Activated T-cell treated with anti-CD3 and anti-CD28 coated beads, Interleukin-2, amount 50 U/mL, for 24 hours (primary cell): Measurements from ENCODE around the gene AVEN.

ENCODE experiments used
- DNase-seq: peaks from one replicate; pipeline ENCODE4 v3.0.0-alpha.2; 2020
- H3K27ac Mint-ChIP-seq: 2 replicates; pipeline ENCODE4 v1.8.0; 2020; ENCODE audit warnings: mild to moderate bottlenecking, mixed read lengths
- H3K27me3 Mint-ChIP-seq: 2 replicates; pipeline ENCODE4 v1.8.0; 2020; ENCODE audit warnings: mixed read lengths
- H3K36me3 Mint-ChIP-seq: 2 replicates; pipeline ENCODE4 v1.8.0; 2020; ENCODE audit warnings: low read depth, mixed read lengths
- H3K4me1 Mint-ChIP-seq: 2 replicates; pipeline ENCODE4 v1.8.0; 2020; ENCODE audit warnings: low read depth, mixed read lengths
- H3K4me3 Mint-ChIP-seq: 2 replicates; pipeline ENCODE4 v1.8.0; 2020; ENCODE audit warnings: mild to moderate bottlenecking, moderate library complexity, mixed read lengths
- H3K9me3 Mint-ChIP-seq: 2 replicates; pipeline ENCODE4 v1.8.0; 2020; ENCODE audit warnings: mixed read lengths

The AVEN gene

GRCh38 chr15:33848011-33848410 is 191.0 kb downstream of the AVEN start:
- no peaks in the 10 kb centered on the region for H3K27me3 Mint-ChIP-seq

GRCh38 chr15:33846862-33847261 is 192.1 kb downstream of the AVEN start:
- no peak overlapping the region for H3K4me3 Mint-ChIP-seq
- no peak for DNase-seq
- H3K4me1 Mint-ChIP-seq, result no peaks in the 10 kb centered on the region
- H3K36me3 Mint-ChIP-seq, result no peaks in the 10 kb centered on the region
- no peaks in the 10 kb centered on the region for H3K9me3 Mint-ChIP-seq
- H3K27me3 Mint-ChIP-seq, result peaks cover 5% of the 10 kb centered on the region
- H3K27ac Mint-ChIP-seq, result no peak overlapping the region

More at GRCh38 chr15:33848011-33848410, 191.0 kb downstream of the AVEN start:
- no peaks in the 10 kb centered on the region for H3K36me3 Mint-ChIP-seq
- no peaks in the 10 kb centered on the region for H3K9me3 Mint-ChIP-seq
- H3K4me3 Mint-ChIP-seq, result no peak overlapping the region
- H3K4me1 Mint-ChIP-seq, result no peaks in the 10 kb centered on the region
- H3K27ac Mint-ChIP-seq, result no peak overlapping the region
- no peak for DNase-seq

GRCh38 chr15:33846142-33846541 is 192.9 kb downstream of the AVEN start:
- DNase-seq, result no peak
- peaks cover 5% of the 10 kb centered on the region for H3K27me3 Mint-ChIP-seq
- H3K9me3 Mint-ChIP-seq, result no peaks in the 10 kb centered on the region
- no peak overlapping the region for H3K27ac Mint-ChIP-seq
- no peak overlapping the region for H3K4me3 Mint-ChIP-seq
- no peaks in the 10 kb centered on the region for H3K4me1 Mint-ChIP-seq
- no peaks in the 10 kb centered on the region for H3K36me3 Mint-ChIP-seq

GRCh38 chr15:33844597-33844996 is 194.4 kb downstream of the AVEN start:
- peaks cover 7% of the 10 kb centered on the region for H3K27me3 Mint-ChIP-seq

GRCh38 chr15:33844186-33844585 is 194.8 kb downstream of the AVEN start:
- Mint-ChIP-seq H3K36me3 (no peaks in the 10 kb centered on the region), H3K4me3 (no peak overlapping the region), H3K9me3 (no peaks in the 10 kb centered on the region), H3K27ac (no peak overlapping the region), H3K4me1 (no peaks in the 10 kb centered on the region), H3K27me3 (peaks cover 7% of the 10 kb centered on the region)
- no peak for DNase-seq

More at GRCh38 chr15:33844597-33844996, 194.4 kb downstream of the AVEN start:
- no peak overlapping the region for H3K4me3 Mint-ChIP-seq
- DNase-seq, result no peak
- no peak overlapping the region for H3K27ac Mint-ChIP-seq
- H3K36me3 Mint-ChIP-seq, result no peaks in the 10 kb centered on the region
- no peaks in the 10 kb centered on the region for H3K4me1 Mint-ChIP-seq
- H3K9me3 Mint-ChIP-seq, result no peaks in the 10 kb centered on the region

- no peak overlapping the region for H3K4me3 Mint-ChIP-seq
- no peak overlapping the region for H3K27ac Mint-ChIP-seq
- no peaks in the 10 kb centered on the region for H3K4me1 Mint-ChIP-seq
- H3K36me3 Mint-ChIP-seq, result no peaks in the 10 kb centered on the region
- no peaks in the 10 kb centered on the region for H3K9me3 Mint-ChIP-seq
- peaks cover 7% of the 10 kb centered on the region for H3K27me3 Mint-ChIP-seq
- DNase-seq, result no peak
Observed at GRCh38 chr15:33840615-33841014, 198.4 kb downstream of the AVEN start.

- peaks cover 7% of the 10 kb centered on the region for H3K27me3 Mint-ChIP-seq
- no peak for DNase-seq
- no peaks in the 10 kb centered on the region for H3K4me1 Mint-ChIP-seq
- H3K27ac Mint-ChIP-seq, result no peak overlapping the region
- H3K4me3 Mint-ChIP-seq, result no peak overlapping the region
- H3K36me3 Mint-ChIP-seq, result no peaks in the 10 kb centered on the region
- H3K9me3 Mint-ChIP-seq, result no peaks in the 10 kb centered on the region
Observed at GRCh38 chr15:33839540-33839939, 199.5 kb downstream of the AVEN start.

GRCh38 chr15:33837294-33837693 is 201.7 kb downstream of the AVEN start:
- Mint-ChIP-seq H3K4me3 (no peak overlapping the region), H3K27me3 (peaks cover 5% of the 10 kb centered on the region), H3K27ac (no peak overlapping the region), H3K9me3 (no peaks in the 10 kb centered on the region), H3K36me3 (no peaks in the 10 kb centered on the region), H3K4me1 (no peaks in the 10 kb centered on the region)
- DNase-seq, result no peak

- Mint-ChIP-seq H3K4me3 (no peak overlapping the region), H3K27me3 (peaks cover 8% of the 10 kb centered on the region), H3K9me3 (no peaks in the 10 kb centered on the region), H3K36me3 (no peaks in the 10 kb centered on the region), H3K4me1 (no peaks in the 10 kb centered on the region), H3K27ac (no peak overlapping the region)
- no peak for DNase-seq
Observed at GRCh38 chr15:33834892-33835743, 203.9 kb downstream of the AVEN start.

GRCh38 chr15:33831646-33832045 is 207.4 kb downstream of the AVEN start:
- no peaks in the 10 kb centered on the region for H3K36me3 Mint-ChIP-seq
- no peak for DNase-seq
- H3K4me3 Mint-ChIP-seq, result no peak overlapping the region
- H3K27me3 Mint-ChIP-seq, result peaks cover 18% of the 10 kb centered on the region
- no peaks in the 10 kb centered on the region for H3K9me3 Mint-ChIP-seq
- no peak overlapping the region for H3K27ac Mint-ChIP-seq
- H3K4me1 Mint-ChIP-seq, result no peaks in the 10 kb centered on the region

GRCh38 chr15:33830351-33830750 is 208.7 kb downstream of the AVEN start:
- no peaks in the 10 kb centered on the region for H3K4me1 Mint-ChIP-seq
- no peaks in the 10 kb centered on the region for H3K9me3 Mint-ChIP-seq
- H3K27me3 Mint-ChIP-seq, result peaks cover 24% of the 10 kb centered on the region
- no peak for DNase-seq
- H3K36me3 Mint-ChIP-seq, result no peaks in the 10 kb centered on the region
- no peak overlapping the region for H3K4me3 Mint-ChIP-seq
- H3K27ac Mint-ChIP-seq, result no peak overlapping the region

- no peak for DNase-seq
- H3K27me3 Mint-ChIP-seq, result peaks cover 19% of the 10 kb centered on the region
- H3K36me3 Mint-ChIP-seq, result no peaks in the 10 kb centered on the region
- no peaks in the 10 kb centered on the region for H3K4me1 Mint-ChIP-seq
- H3K27ac Mint-ChIP-seq, result no peak overlapping the region
- H3K9me3 Mint-ChIP-seq, result no peaks in the 10 kb centered on the region
- no peak overlapping the region for H3K4me3 Mint-ChIP-seq
Observed at GRCh38 chr15:33826201-33826600, 212.8 kb downstream of the AVEN start.

GRCh38 chr15:33825453-33825852 is 213.6 kb downstream of the AVEN start:
- H3K36me3 Mint-ChIP-seq, result no peaks in the 10 kb centered on the region

GRCh38 chr15:33823119-33823518 is 215.9 kb downstream of the AVEN start:
- H3K4me3 Mint-ChIP-seq, result no peak overlapping the region
- no peak for DNase-seq
- H3K36me3 Mint-ChIP-seq, result no peaks in the 10 kb centered on the region
- no peak overlapping the region for H3K27ac Mint-ChIP-seq
- H3K4me1 Mint-ChIP-seq, result no peaks in the 10 kb centered on the region
- peaks cover 13% of the 10 kb centered on the region for H3K27me3 Mint-ChIP-seq
- no peaks in the 10 kb centered on the region for H3K9me3 Mint-ChIP-seq

More at GRCh38 chr15:33825453-33825852, 213.6 kb downstream of the AVEN start:
- Mint-ChIP-seq H3K27ac (no peak overlapping the region), H3K4me1 (no peaks in the 10 kb centered on the region), H3K9me3 (no peaks in the 10 kb centered on the region), H3K4me3 (no peak overlapping the region), H3K27me3 (peaks cover 19% of the 10 kb centered on the region)
- DNase-seq, result no peak

GRCh38 chr15:33822479-33822878 is 216.5 kb downstream of the AVEN start:
- Mint-ChIP-seq H3K36me3 (no peaks in the 10 kb centered on the region), H3K27me3 (peaks cover 13% of the 10 kb centered on the region), H3K9me3 (no peaks in the 10 kb centered on the region), H3K27ac (no peak overlapping the region), H3K4me3 (no peak overlapping the region), H3K4me1 (no peaks in the 10 kb centered on the region)
- no peak for DNase-seq
